WTC11 (cell line): ENCODE measurements around the gene CACNA2D4. TPM values are rescaled to one million over a fixed set of nuclear protein-coding genes. Genes with fewer than 3 reads are reported as not detected.

ENCODE experiments used
- ATAC-seq: fragments of 200-7000 bp; cut with Tn5 transposase; 2 replicates; pipeline ENCODE4 v1.10.0; 2021; ENCODE audit warnings: mild to moderate bottlenecking, moderate library complexity
- CTCF ChIA-PET: fragments of 300-600 bp; sonication (Branson Sonifier 250); formaldehyde crosslinking; loops from one replicate; lab custom pipeline; 2021; ENCODE audit warnings: antibody characterized with exemption; lab: Charles Lee
- POLR2A ChIA-PET: fragments of 350-600 bp; sonication (Branson Sonifier 250); formaldehyde crosslinking; loops from one replicate; lab custom pipeline; 2021; ENCODE audit warnings: antibody characterized with exemption; lab: Charles Lee
- DNase-seq: peaks from one replicate; pipeline ENCODE4 v3.0.0; 2021; ENCODE audit warnings: low spot score
- H3K27ac Mint-ChIP-seq: 2 replicates; pipeline ENCODE4 v1.8.0; 2021; ENCODE audit warnings: mixed read lengths
- H3K27me3 Mint-ChIP-seq: 2 replicates; pipeline ENCODE4 v1.8.0; 2021; ENCODE audit warnings: low read depth, mild to moderate bottlenecking, moderate library complexity, mixed read lengths
- H3K36me3 Mint-ChIP-seq: 2 replicates; pipeline ENCODE4 v1.8.0; 2021; ENCODE audit warnings: mixed read lengths
- H3K4me1 Mint-ChIP-seq: 2 replicates; pipeline ENCODE4 v1.8.0; 2022; ENCODE audit warnings: mixed read lengths
- H3K4me3 Mint-ChIP-seq: 2 replicates; pipeline ENCODE4 v1.8.0; 2021; ENCODE audit warnings: mild to moderate bottlenecking, moderate library complexity, mixed read lengths
- H3K9me3 Mint-ChIP-seq: 2 replicates; pipeline ENCODE4 v1.8.0; 2021; ENCODE audit warnings: mixed read lengths
- ATF1 ChIP-seq: sonication (generic); formaldehyde crosslinking; IDR thresholded peaks from 2 replicates; pipeline ENCODE4 v1.8.1; 2023; ENCODE audit warnings: mild to moderate bottlenecking, moderate library complexity, missing genetic modification reagents
- CBFB ChIP-seq: sonication (generic); formaldehyde crosslinking; IDR thresholded peaks from 2 replicates; pipeline ENCODE4 v1.8.1; 2022; ENCODE audit warnings: mild to moderate bottlenecking, low read depth, missing genetic modification reagents
- ELF4 ChIP-seq: sonication (generic); formaldehyde crosslinking; IDR thresholded peaks from 2 replicates; pipeline ENCODE4 v1.8.1; 2022; ENCODE audit warnings: low read depth, mild to moderate bottlenecking, moderate library complexity, missing genetic modification reagents
- ESRRA ChIP-seq: sonication (generic); formaldehyde crosslinking; IDR thresholded peaks from 2 replicates; pipeline ENCODE4 v1.8.1; 2022; ENCODE audit warnings: mild to moderate bottlenecking, missing genetic modification reagents, borderline replicate concordance
- ETV6 ChIP-seq: sonication (generic); formaldehyde crosslinking; IDR thresholded peaks from 2 replicates; pipeline ENCODE4 v1.8.1; 2022; ENCODE audit warnings: mild to moderate bottlenecking, missing genetic modification reagents
- FOXK1 ChIP-seq: sonication (generic); formaldehyde crosslinking; IDR thresholded peaks from 2 replicates; pipeline ENCODE4 v1.8.0; 2022; ENCODE audit warnings: mild to moderate bottlenecking, moderate library complexity, missing genetic modification reagents
- FOXP4 ChIP-seq: sonication (generic); formaldehyde crosslinking; IDR thresholded peaks from 2 replicates; pipeline ENCODE4 v1.8.0; 2022; ENCODE audit warnings: mild to moderate bottlenecking, missing genetic modification reagents
- JUN ChIP-seq: sonication (generic); formaldehyde crosslinking; IDR thresholded peaks from 2 replicates; pipeline ENCODE4 v1.8.0; 2023; ENCODE audit warnings: mild to moderate bottlenecking, missing genetic modification reagents
- MAX ChIP-seq: sonication (generic); formaldehyde crosslinking; IDR thresholded peaks from 2 replicates; pipeline ENCODE4 v1.8.0; 2022; ENCODE audit warnings: mild to moderate bottlenecking, missing genetic modification reagents
- MXD4 ChIP-seq: fragments of 250-450 bp; sonication (Bioruptor Pico); IDR thresholded peaks from 2 replicates; pipeline ENCODE4 v1.8.0; 2021; ENCODE audit warnings: mild to moderate bottlenecking, moderate library complexity, borderline replicate concordance
- PRRX2 ChIP-seq: fragments of 250-450 bp; sonication (Bioruptor Pico); IDR thresholded peaks from 2 replicates; pipeline ENCODE4 v1.8.0; 2021; ENCODE audit warnings: mild to moderate bottlenecking
- SMAD4 ChIP-seq: sonication (generic); formaldehyde crosslinking; IDR thresholded peaks from 2 replicates; pipeline ENCODE4 v1.8.0; 2022; ENCODE audit warnings: mild to moderate bottlenecking, missing genetic modification reagents
- ZNF263 ChIP-seq: sonication (generic); formaldehyde crosslinking; IDR thresholded peaks from 2 replicates; pipeline ENCODE4 v1.8.1; 2022; ENCODE audit warnings: low read depth, mild to moderate bottlenecking, moderate library complexity, missing genetic modification reagents
- ZNF317 ChIP-seq: sonication (generic); formaldehyde crosslinking; IDR thresholded peaks from 2 replicates; pipeline ENCODE4 v1.8.1; 2023; ENCODE audit warnings: low read depth, mild to moderate bottlenecking, moderate library complexity, missing genetic modification reagents, borderline replicate concordance
- ZNF416 ChIP-seq: fragments of 250-450 bp; sonication (Bioruptor Pico); IDR thresholded peaks from 2 replicates; pipeline ENCODE4 v1.9.0; 2021; ENCODE audit warnings: mild to moderate bottlenecking, inconsistent platforms
- ZNF671 ChIP-seq: fragments of 250-450 bp; sonication (Bioruptor Pico); IDR thresholded peaks from 2 replicates; pipeline ENCODE4 v1.8.0; 2021; ENCODE audit warnings: mild to moderate bottlenecking
- ZSCAN18 ChIP-seq: fragments of 250-450 bp; sonication (Bioruptor Pico); IDR thresholded peaks from 2 replicates; pipeline ENCODE4 v2.1.2; 2022; ENCODE audit warnings: mild to moderate bottlenecking, moderate library complexity
- total RNA-seq: library from RNA; stranded (reverse); gene quantifications from 3 replicates; pipeline ENCODE4 v1.2.3, GENCODE V29; 2021
- TF ChIP-seq, protein P1 (sequence below): sonication (generic); formaldehyde crosslinking; IDR thresholded peaks from 2 replicates; pipeline ENCODE4 v1.8.0; 2022; ENCODE audit warnings: mild to moderate bottlenecking, missing genetic modification reagents
- TF ChIP-seq, protein P2 (sequence below): sonication (generic); formaldehyde crosslinking; IDR thresholded peaks from 2 replicates; pipeline ENCODE4 v1.8.1; 2023; ENCODE audit warnings: mild to moderate bottlenecking, missing genetic modification reagents, borderline replicate concordance
- TF ChIP-seq, protein P3 (sequence below): fragments of 250-450 bp; sonication (Bioruptor Pico); IDR thresholded peaks from 2 replicates; pipeline ENCODE4 v1.8.0; 2021; ENCODE audit warnings: mild to moderate bottlenecking

The CACNA2D4 gene
- total RNA-seq, 1 experiment from 2014 or later: 0.04 TPM

DNA sequence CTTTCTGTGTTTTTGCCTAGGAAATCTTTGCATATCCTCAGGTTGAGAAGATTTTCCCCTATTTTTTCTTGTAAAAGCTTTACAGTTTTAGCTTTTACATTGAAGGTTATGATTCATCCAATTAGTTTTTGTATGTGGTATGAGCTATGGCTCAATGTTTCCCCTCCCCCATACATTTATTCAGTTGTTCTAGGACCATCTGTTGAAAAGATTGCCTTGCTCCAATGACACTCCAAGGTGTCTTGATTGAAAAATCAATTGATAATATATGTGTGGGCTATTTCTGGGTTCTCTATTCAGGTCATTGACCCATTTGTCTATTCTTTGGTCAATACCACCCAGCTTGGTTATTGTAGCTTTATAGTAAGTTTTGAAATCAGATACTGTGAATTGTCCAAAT, 55.5 kb downstream of the CACNA2D4 start (continued):
- TF ChIP-seq ZSCAN18 (CRISPR knock-in tag): no peak

DNA sequence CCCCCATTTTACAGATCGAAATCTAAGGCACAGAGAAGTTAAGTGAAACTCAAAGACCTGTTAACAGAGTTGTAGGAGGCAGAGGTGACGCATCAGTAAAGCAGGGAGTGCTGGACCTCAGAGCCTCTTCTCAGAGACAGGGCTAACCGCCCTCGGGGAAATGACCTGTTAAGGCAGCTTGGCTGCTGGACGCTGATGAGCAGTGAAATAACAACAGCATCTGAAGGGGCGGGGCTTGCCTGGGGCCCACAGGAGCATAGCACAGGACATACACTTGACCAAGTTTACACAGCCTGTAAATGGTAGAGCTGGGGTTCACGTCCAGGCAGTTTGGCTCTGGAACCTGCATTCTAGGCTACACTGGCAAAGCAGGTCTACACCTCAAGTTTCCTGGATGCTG, 58.8 kb downstream of the CACNA2D4 start:
- H3K27me3 Mint-ChIP-seq: peaks cover 5% of the 10 kb centered on the region
- TF ChIP-seq, protein P1, sequence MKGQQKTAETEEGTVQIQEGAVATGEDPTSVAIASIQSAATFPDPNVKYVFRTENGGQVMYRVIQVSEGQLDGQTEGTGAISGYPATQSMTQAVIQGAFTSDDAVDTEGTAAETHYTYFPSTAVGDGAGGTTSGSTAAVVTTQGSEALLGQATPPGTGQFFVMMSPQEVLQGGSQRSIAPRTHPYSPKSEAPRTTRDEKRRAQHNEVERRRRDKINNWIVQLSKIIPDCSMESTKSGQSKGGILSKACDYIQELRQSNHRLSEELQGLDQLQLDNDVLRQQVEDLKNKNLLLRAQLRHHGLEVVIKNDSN (CRISPR knock-in tag): no peak
- TF ChIP-seq SMAD4 (no peak), ATF1 (CRISPR knock-in tag) (no peak), ZNF416 (CRISPR knock-in tag) (no peak), JUN (CRISPR knock-in tag) (no peak), ELF4 (CRISPR knock-in tag) (no peak), PRRX2 (CRISPR knock-in tag) (no peak), ESRRA (CRISPR knock-in tag) (no peak), MAX (CRISPR knock-in tag) (no peak), ETV6 (CRISPR knock-in tag) (no peak), ZNF671 (CRISPR knock-in tag) (no peak), CBFB (CRISPR knock-in tag) (no peak), ZNF317 (CRISPR knock-in tag) (no peak), MXD4 (no peak), FOXP4 (CRISPR knock-in tag) (no peak), FOXK1 (no peak), ZNF263 (CRISPR knock-in tag) (no peak)
- TF ChIP-seq, protein P2, sequence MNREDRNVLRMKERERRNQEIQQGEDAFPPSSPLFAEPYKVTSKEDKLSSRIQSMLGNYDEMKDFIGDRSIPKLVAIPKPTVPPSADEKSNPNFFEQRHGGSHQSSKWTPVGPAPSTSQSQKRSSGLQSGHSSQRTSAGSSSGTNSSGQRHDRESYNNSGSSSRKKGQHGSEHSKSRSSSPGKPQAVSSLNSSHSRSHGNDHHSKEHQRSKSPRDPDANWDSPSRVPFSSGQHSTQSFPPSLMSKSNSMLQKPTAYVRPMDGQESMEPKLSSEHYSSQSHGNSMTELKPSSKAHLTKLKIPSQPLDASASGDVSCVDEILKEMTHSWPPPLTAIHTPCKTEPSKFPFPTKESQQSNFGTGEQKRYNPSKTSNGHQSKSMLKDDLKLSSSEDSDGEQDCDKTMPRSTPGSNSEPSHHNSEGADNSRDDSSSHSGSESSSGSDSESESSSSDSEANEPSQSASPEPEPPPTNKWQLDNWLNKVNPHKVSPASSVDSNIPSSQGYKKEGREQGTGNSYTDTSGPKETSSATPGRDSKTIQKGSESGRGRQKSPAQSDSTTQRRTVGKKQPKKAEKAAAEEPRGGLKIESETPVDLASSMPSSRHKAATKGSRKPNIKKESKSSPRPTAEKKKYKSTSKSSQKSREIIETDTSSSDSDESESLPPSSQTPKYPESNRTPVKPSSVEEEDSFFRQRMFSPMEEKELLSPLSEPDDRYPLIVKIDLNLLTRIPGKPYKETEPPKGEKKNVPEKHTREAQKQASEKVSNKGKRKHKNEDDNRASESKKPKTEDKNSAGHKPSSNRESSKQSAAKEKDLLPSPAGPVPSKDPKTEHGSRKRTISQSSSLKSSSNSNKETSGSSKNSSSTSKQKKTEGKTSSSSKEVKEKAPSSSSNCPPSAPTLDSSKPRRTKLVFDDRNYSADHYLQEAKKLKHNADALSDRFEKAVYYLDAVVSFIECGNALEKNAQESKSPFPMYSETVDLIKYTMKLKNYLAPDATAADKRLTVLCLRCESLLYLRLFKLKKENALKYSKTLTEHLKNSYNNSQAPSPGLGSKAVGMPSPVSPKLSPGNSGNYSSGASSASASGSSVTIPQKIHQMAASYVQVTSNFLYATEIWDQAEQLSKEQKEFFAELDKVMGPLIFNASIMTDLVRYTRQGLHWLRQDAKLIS (CRISPR knock-in tag): no peak
- TF ChIP-seq, protein P3, sequence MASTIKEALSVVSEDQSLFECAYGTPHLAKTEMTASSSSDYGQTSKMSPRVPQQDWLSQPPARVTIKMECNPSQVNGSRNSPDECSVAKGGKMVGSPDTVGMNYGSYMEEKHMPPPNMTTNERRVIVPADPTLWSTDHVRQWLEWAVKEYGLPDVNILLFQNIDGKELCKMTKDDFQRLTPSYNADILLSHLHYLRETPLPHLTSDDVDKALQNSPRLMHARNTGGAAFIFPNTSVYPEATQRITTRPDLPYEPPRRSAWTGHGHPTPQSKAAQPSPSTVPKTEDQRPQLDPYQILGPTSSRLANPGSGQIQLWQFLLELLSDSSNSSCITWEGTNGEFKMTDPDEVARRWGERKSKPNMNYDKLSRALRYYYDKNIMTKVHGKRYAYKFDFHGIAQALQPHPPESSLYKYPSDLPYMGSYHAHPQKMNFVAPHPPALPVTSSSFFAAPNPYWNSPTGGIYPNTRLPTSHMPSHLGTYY (CRISPR knock-in tag): no peak
- TF ChIP-seq, all 79 proteins: peak for 0
- ATAC-seq (no peak), DNase-seq (no peak)
- no peak overlapping the region for H3K27ac Mint-ChIP-seq
- ChIA-PET POLR2A (no interaction called here), CTCF (no interaction called here)
- H3K9me3 Mint-ChIP-seq: peaks cover 27% of the 10 kb centered on the region
- H3K4me1 Mint-ChIP-seq: no peaks in the 10 kb centered on the region
- H3K36me3 Mint-ChIP-seq: peaks cover 17% of the 10 kb centered on the region
- H3K4me3 Mint-ChIP-seq: no peak overlapping the region
